HG03280 (cell line): Measurements from ENCODE around the gene LMF1.

Source experiments
- ATAC-seq: cut with Tn5 transposase; IDR thresholded peaks from one replicate; pipeline ENCODE4 v1.9.1; 2021; ENCODE audit warnings: mild to moderate bottlenecking, moderate library complexity; ENCODE audit not compliant: unreplicated experiment

The LMF1 gene

DNA sequence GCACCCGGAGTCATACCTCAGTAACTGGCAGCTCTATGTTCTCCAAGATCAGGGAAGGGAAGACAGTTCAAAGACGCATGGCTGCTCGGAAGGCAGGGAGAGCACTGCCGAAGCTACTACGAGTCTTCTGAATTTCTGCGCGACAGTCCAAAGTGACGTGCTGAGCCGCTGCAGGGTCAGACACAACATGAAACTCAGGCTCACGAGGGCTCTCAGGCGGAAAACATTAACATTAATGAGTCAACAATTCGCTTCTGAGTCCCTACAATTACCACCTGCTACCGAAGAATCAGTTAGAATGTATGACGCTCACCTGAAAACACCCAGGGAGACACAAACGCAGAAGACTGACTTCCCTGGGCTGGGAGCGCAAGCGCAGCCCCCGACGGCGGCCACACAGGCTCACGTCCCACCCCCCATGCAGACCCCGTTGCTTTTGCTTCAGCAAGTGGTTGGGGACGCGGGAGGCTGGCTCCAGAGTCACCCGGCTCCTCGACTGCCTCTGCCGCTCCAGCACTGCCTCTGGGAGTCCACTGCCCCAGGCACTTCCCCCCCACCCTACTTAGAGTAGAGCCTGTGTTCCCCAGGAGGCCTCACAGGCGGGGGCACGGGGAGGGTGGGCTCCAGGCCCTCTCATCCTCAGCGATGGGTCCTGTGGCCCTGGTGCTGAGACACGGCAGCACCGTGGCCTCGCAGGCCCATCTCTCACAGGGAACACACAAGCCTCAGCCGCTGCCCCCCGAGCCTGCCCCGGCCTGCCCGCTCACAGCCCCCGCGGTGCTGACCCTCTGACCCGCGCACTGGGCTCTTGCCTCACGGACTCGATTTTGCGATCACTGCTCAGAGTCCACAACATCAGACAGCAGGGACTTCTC is 38.9 kb downstream of the LMF1 start:
- no peak for ATAC-seq

DNA sequence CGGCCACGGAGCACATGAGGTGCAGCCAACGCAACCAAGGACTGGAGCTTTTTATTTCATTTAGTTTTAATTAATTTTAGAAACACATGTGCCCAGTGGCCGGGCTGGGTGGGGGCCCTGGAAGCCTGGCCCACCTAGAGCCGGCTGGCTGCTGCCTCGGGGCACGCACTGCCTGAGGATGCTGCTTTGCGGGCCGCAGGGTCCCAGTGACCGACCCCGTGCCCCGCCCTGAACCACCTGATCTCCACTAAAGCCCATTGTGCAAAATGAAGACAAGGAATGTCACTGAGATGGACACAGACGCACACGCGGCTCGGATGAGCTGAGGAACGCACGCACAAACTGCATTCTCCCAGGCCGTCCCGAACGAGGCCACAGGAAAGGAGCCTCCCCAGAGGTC is 39.6 kb downstream of the LMF1 start:
- ATAC-seq, result no peak

DNA sequence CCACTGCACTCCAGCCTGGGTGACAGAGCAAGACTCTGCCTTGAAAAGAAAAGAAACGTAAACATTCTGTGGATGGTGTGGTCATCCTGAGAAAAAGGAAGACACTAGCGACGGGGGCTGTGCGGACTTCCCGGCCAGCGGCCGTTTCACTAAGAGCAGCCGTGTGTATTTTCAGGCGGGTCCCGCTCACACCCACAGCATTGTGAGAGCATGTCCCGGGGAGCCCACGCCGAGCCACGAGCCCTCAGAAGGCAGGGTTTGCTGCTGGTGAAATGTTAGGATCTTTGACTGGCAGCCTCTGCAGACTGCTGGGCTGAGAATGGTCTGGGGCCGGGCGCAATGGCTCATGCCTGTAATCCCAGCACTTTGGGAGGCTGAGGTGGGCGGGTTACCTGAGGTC is 40.3 kb downstream of the LMF1 start:
- no peak for ATAC-seq

DNA sequence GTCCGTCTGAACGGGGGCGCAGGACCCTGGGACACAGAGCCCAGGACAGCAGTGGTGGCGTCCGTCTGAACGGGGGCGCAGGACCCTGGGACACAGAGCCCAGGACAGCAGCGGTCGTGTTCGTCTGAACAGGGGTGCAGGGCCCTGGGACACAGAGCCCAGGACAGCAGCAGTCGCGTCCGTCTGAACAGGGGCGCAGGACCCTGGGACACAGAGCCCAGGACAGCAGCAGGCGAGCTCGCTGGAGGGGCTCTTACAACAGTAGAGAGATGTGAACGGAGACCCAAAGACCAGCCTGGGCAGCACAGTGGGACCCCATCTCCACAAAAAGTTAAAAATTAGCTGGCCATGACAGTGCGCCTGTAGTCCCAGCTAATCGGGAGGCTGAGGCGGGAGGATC is 40.7 kb downstream of the LMF1 start:
- no peak for ATAC-seq

DNA sequence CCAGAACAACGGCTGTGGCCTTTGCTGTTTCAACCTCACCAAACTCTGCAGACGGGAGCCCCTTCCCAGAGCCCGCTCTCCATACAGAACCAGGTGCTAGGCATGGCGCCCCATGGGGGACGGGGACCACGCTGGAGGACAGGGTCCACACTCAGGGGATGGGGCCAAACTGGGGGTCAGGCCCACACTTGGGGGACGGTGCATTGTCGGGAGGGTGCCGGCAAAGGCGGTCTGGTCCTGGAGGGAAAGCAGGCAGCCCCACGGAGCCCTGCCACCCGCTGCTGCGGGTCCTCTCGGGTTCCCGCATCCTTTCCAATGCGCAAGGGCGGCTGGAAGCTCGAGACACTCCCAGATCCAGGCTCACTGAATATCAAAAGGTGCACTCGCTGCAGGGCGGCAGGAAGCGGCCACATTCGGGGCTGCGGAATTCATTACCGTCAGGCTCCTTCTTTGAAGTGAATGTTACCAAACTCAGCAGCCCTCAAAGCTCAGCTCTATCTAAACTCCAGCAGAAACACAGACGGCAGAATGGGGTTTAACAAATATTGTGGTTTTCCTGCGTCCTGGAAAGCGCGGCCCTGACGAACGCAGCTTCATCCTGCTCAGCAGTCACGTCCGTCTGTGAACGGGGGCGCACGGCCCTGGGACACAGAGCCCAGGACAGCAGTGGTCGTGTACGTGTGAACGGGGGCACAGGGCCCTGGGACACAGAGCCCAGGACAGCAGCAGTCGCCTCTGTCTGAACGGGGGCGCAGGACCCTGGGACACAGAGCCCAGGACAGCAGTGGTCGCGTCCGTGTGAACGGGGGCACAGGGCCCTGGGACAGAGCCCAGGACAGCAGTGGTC is 41.3 kb downstream of the LMF1 start:
- no peak for ATAC-seq

DNA sequence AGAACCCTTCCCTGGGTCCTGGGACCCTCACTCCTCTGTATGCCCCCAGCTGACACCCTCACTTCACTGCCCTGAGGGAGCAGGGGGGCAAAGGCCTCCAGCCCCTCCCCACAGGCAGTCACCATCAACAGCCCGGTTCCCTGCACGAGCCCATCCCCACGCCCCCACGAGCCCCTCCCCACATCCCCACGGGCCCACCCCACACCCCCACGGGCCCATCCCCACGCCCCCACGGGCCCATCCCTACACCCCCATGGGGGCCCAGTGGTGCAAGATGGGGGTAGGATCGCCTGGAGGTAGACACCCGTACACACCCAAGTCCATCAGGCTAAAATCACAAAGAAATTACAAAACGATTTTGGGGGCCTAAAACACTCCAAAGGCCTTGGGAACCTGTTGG is 42.3 kb downstream of the LMF1 start:
- no peak for ATAC-seq

DNA sequence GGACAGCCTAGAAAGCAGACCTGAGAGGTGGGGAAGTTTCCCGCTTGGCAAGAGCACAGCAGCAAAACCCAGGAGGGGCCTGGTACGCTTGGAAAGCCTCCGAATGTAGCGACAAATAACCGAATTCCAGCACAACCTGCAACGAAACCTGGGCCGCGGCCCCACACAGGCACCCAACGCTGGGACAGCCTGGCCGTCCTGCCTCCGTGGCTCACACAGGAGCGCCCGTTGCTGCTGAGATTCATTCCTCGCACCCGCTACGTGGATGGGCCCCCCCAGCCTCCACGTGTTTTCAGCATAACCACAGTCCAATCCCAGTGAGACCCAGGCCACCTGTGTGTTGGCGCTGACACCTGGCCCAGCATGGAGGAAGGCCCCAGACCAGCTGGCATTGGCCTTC is 42.9 kb downstream of the LMF1 start:
- ATAC-seq, result no peak

DNA sequence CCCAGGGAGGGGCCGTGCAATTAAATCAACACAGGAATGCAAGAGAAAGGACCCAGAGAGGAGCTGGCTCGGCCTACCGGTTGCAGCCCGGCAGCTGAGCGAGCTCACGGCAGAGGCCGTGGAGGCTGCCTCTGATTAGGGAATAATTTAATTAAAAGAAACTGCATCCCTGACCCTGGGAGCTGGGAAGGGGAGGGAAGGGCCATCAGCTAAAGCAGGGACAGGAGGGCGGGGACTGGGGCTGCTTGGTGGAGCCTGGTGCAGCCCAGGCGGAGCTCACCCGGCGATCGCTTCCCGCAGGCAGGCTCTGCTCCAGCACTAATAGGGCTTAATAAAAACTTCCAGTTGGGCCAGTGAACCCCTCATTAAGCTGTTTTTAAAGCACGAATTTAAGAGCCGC is 43.4 kb downstream of the LMF1 start:
- no peak for ATAC-seq

DNA sequence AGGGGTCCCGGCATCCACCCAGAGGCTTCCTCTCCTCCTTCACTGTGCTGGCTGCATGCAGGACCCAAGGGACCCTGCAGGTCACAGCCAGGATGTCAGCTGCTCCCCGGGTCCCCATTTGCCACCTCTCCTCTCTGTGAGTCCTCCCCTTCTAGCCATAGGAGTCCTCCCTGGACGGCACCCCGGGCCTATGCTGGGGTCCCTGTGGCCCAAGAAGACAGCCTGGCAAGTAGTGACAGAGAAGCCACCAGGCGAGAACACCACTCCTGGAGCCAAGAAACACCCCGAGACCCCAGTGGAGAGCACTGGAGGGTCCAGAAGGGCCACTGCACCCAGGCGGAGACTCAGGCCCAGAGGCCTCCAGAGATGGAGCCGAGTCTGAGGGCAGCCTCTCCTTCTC is 44.1 kb downstream of the LMF1 start:
- no peak for ATAC-seq

DNA sequence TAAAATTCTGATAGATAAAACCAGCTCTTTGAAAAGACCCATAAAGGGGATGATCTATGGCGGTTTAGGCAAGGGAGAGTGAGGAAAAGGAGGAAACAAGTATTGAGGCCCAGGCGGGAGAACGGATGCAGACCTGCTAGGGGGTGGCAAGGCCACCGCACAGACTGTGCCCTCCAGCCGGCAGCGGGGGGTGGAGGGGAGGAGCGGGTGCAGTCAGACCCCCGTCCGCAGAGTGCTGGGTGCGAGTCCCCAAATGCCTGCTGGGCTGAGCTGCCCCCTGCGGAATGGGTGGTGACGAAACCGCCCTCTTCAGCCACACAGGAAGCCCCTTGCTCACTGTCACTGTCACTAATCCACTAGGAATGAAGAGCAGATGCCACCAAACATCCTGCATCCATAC is 46.0 kb downstream of the LMF1 start:
- no peak for ATAC-seq

DNA sequence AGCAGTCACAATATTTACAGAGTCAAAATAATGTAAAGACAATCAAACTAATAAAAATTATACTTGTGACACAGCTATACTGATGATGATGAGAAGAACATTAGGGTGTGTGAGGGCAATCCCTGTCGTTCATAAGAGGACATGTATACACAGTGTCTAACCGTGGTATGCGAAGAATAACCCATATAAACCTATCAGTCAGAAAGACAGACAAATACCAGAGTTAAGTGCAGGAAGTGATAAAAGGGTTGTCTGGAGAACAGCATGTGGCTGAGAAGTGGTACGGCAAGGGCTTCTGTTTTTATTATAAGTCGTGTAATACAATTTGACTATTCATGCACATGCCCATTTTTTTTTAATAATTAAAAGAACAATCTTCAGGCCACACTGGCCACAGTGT is 46.7 kb downstream of the LMF1 start:
- ATAC-seq, result no peak

DNA sequence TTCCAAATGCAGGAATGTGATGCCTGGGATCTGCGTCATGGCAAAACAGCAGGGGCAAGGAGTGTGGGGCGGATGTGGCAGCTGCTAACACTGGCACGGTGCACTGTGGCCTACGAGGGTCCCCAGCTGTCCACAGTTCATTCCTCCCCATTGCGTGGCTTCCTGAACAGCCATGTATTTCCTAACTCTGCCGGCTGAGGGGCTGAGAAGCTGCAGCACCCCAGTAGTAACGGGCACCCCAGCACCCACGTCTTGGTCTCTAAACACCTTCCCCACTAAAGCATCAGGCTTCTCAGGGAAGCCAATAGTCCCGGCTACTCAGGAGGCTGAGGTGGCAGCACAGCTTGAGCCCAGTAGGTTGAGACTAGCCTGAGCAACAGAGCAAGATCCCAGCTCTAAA is 47.6 kb downstream of the LMF1 start:
- no peak for ATAC-seq

DNA sequence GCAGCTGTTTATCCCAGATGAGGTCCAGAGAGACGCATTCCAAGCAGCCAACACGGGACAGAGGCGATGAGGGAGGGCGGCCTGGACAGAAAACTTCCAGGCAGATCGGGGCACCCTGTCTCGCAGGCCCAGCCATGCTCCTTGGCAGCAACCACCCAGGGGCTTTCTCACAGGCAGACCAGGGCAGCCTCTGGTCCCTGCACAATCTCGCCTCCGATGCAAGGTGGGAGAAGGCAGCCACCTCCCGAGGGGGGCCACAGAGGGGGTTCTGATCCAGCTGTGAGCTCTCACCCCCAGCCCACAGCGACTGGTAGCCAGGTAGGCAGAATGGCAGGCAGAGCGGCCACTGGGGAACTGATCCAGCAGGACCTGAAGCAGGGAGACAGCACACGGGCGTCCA is 48.7 kb downstream of the LMF1 start:
- ATAC-seq, result no peak

DNA sequence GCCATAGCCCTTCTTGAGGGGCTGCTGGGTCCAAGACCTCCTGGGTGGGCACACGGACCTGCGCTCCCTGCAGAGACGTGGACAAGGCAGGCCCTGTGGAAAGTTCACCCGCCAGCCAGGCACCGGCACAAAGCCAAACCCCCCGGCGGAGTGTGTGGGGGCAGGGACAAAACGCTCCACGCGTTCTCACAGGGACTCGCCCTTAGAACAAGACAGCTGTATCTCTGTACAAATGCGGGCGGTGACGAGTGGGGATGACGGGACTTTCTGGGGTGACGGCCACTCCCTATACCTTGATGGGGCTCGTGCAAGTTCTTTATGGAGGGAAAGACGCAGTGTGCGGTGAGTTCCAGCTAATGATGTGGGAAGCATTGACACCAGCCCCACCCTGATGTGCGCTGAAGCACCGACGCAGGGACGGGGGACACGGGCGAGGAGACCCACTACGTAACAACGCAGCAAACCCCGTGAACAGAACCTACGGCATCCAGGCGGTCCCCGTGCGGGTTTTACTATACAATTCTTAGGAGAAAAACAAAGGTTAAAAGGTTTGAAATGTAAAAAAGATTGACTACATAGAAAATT is 49.4 kb downstream of the LMF1 start:
- ATAC-seq, result no peak

DNA sequence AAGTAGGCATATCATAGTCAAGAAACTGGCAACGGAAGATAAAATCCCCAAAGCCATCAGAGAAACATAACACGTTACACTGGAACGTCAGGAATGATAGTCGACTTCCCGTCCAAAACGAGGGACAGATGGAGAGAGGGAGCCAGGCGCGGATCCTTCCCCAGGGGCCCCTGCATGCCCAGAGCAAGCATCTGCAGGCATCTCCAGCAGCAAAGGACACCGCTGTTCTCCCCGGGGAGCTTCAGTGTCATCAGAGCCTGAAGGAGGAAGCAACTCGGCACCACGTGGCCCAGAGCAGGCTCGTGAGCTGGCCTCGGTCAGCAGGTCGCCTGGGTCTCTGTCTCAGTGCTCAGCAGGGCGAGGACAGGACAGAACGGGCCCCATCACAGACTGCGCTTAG is 50.1 kb downstream of the LMF1 start:
- no peak for ATAC-seq

DNA sequence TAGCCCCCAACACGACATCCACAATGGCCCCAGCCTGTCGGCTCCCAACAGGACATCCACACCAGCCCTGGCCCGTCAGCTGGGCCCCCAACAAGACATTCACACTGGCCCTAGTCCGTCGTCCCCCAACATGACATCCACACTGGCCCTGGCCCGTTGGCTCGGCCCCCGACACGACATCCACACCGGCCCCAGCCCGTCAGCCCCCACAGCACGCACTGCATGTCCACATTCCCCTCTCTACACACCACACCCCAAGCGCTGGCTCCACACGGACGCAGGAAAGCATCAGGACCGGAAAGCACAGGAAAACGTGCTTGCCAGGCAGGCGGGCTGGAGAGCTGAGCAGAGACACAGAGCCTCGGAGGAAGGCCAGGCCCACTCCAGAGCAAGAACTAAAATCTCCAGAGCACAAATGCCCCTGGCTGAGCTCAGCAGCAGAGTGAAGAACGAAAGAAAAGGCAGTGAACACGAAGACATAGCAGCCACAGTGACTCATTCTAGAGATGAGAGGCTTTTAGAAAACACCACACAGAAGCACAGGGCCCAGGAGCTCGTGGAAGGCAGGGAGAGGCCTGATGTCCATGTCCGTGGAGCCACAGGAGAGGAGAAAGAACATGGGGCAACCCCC is 50.6 kb downstream of the LMF1 start:
- ATAC-seq, result no peak

DNA sequence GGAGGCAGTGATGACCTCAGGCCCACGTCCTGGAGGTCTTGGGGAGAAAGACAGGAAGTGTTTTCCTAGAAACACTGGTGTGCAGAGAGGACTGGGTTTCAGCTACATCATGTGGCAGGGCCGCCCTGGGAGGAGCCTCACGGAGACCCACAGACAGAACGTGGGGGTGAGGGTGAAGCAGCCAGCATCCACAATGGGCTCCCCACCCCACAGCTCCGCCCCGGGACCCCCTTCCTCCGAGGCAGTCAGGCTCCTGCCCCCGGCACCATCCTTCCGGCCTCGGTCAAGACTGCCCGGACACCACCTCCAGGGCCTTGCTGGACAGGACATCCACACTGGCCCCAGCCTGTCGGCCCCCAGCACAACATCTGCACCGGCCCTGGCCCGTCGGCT is 51.1 kb downstream of the LMF1 start:
- no peak for ATAC-seq

DNA sequence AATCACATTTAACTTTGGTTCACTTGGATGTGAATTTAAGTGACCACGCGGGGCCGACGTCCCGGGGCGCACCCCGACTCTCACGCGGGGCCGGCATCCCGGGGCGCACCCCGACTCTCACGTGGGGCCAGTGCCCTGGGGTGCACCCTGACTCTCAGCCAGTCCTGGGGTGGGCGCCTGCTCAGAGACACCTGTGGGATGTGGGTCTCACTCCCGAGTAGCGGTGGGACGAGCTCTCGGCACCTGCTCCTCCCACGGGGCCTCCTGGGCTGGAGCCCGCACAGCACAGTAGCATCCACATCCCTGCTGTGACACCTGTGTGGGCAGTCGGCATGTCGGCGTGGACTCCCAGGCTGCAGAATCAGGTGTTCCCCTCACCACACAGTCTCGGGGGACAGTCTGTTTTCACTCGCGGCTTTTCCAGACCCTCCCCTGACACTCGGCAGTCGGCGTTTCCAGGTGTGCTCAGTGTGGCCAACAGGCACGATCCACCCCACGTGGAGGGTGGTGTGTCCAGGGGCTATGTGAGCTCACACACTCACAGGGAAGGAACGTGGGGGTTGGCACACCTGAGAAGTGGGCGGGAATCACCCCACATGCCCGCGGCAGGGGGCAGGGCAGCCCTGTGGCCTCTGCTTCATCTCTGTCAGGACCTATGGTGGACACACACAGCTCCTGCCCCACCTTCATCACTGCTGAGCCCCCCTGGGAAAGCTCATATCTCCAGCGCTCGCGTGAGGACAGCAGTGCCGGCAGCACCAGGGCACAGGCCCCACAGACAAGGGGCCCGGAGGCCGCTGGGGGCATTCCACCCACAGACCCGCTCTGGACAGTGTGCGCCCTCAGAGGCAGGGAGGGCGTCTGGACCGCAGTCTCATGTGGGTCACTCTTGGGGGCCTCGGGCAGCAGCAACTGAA is 51.8 kb downstream of the LMF1 start:
- no peak for ATAC-seq

DNA sequence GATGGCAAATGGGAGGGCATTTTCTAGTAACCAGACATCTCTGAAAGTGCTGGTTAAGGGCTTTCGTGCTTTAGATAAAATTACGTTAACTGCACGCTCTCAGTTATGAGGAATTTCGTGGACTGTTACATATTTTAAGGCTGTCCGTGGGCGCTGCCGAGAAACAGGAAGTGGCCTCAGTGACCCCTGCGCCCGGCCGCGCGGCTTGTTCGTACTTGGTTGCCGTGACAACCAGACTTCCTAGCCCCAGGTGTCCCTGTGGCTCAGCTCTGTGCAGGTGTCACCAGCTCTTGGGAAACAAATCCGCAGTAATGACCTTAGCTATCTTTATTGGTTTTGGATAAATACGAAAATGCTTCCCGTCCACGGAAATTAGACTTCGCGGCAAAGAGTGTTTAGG is 52.7 kb downstream of the LMF1 start:
- no peak for ATAC-seq

DNA sequence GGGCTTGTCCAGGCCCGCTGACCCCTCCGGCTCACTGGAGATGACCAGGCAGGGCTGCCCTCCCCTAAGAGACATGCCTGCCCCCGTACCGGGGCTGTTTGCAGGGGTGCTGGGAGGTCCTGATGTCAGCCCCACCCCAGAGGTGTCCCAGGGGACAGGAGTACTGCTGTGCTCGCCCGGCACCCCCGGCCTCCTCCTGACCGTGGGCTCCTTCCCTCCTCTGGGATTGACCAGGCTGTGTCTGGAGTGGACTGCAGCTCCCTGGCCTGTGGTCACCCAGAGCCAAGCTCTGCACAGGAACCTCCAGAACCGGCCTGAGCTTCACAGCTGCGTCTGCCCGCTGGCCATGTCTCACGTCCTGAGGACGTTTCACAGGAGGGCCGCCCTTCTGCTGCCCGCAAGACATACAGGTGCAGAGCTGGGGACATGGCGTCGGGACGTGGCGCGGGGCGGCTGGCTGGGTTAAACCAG is 53.2 kb downstream of the LMF1 start:
- ATAC-seq, result no peak
